Ishikawa (cell line): ENCODE data around the gene RUNX1.

Source experiments
- CREB1 ChIP-seq: IDR thresholded peaks from 2 replicates; pipeline ENCODE4 v1.6.1; 2012; ENCODE audit warnings: low read depth
- FOXM1 ChIP-seq: IDR thresholded peaks from 2 replicates; pipeline ENCODE4 v1.6.1; 2012; ENCODE audit warnings: low read depth, borderline replicate concordance
- TAF1 ChIP-seq: IDR thresholded peaks from 2 replicates; pipeline ENCODE4 v1.6.1; 2012; ENCODE audit warnings: low read depth, mild to moderate bottlenecking
- TCF12 ChIP-seq: IDR thresholded peaks from 2 replicates; pipeline ENCODE4 v1.6.1; 2012; ENCODE audit warnings: low read depth
- TF ChIP-seq, protein P1 (sequence below): IDR thresholded peaks from 2 replicates; pipeline ENCODE4 v1.6.1; 2012; ENCODE audit warnings: low read depth, mild to moderate bottlenecking

DNA sequence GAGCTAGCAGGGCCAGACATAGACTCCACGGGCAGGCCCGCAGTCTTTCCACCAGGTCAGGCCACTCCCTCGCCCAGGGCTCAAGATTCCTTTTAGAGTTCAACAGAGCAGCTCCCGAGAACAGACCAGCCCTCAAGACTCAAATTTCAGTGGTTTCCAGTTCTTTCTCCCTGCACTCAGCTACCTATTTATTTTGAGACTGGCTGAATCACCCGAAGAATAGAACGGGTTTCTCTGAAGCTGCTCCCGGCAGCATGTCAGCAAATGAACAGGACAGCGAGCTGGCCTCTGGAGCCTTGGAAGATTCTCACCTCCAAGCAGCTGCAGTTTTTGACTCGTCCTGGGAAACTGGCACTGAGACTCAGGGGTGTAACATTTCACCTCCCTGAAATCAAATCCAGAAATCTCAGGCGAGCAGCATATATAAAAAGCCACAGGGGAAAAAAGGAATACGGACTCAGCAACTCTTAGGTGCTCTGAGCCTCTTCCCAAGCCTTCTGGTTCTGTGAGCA, 202.4 kb downstream of the RUNX1 start:
- no peak for TF ChIP-seq FOXM1
- 0 out of 2 replicates have a peak, but pooled peaks have one; percentile 34 for TF ChIP-seq TAF1
- TF ChIP-seq, protein P1, sequence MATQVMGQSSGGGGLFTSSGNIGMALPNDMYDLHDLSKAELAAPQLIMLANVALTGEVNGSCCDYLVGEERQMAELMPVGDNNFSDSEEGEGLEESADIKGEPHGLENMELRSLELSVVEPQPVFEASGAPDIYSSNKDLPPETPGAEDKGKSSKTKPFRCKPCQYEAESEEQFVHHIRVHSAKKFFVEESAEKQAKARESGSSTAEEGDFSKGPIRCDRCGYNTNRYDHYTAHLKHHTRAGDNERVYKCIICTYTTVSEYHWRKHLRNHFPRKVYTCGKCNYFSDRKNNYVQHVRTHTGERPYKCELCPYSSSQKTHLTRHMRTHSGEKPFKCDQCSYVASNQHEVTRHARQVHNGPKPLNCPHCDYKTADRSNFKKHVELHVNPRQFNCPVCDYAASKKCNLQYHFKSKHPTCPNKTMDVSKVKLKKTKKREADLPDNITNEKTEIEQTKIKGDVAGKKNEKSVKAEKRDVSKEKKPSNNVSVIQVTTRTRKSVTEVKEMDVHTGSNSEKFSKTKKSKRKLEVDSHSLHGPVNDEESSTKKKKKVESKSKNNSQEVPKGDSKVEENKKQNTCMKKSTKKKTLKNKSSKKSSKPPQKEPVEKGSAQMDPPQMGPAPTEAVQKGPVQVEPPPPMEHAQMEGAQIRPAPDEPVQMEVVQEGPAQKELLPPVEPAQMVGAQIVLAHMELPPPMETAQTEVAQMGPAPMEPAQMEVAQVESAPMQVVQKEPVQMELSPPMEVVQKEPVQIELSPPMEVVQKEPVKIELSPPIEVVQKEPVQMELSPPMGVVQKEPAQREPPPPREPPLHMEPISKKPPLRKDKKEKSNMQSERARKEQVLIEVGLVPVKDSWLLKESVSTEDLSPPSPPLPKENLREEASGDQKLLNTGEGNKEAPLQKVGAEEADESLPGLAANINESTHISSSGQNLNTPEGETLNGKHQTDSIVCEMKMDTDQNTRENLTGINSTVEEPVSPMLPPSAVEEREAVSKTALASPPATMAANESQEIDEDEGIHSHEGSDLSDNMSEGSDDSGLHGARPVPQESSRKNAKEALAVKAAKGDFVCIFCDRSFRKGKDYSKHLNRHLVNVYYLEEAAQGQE, result no peak
- no peak for TF ChIP-seq CREB1
- TF ChIP-seq TCF12, result no peak
